Measurements from ENCODE around the gene NASP. TPM values are rescaled to one million over a fixed set of nuclear protein-coding genes. Genes with fewer than 3 reads are reported as not detected.
A peak's percentile ranks its signal among the peaks of the same experiment; 100 is the strongest.

Gene NASP
- total RNA-seq, 1 donor from 2014 or later, result 455 TPM

DNA sequence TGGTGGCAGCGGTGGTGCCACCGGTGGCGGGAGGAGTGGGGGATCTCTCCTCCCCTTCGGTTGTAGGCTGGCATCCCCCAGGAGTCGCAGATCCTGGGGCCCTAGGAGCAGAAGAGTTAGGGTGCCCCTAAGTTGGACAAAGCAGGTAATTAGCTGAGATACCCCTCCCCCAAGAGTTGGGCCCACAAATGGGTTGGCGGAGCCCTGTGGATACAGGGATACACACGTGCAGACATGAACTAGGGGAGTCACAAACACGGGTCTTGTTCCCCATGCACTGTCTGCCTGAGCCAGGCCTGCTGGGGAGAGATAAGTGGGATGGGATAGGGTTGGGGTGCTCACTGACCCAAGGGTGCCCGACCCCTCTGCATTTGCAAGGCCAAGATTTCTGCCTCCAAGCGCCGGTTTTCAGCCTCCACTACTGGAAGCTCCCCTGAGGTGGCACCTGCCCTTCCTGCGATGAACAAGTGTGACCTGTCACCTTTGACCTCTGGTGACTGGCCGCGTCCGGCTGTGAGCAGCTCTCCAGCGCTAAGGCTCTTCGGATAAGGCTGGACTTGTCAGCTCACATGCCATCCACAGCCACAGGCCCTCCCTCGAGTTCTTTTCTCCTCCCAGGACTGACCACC lies 38.2 kb downstream of the NASP start:
- Mint-ChIP-seq H3K27ac (ENCODE audit: unreplicated experiment) (no peak overlapping the region), H3K9me3 (no peaks in the 10 kb centered on the region), H3K36me3 (ENCODE audit: low read depth) (peaks cover 23% of the 10 kb centered on the region), H3K4me1 (no peaks in the 10 kb centered on the region), H3K4me3 (peak overlapping the region; percentile 62), H3K27me3 (ENCODE audit: low read depth) (peaks cover 8% of the 10 kb centered on the region)
- no peak for DNase-seq (ENCODE audit: low read depth, low spot score)
- TF ChIP-seq, protein P1, sequence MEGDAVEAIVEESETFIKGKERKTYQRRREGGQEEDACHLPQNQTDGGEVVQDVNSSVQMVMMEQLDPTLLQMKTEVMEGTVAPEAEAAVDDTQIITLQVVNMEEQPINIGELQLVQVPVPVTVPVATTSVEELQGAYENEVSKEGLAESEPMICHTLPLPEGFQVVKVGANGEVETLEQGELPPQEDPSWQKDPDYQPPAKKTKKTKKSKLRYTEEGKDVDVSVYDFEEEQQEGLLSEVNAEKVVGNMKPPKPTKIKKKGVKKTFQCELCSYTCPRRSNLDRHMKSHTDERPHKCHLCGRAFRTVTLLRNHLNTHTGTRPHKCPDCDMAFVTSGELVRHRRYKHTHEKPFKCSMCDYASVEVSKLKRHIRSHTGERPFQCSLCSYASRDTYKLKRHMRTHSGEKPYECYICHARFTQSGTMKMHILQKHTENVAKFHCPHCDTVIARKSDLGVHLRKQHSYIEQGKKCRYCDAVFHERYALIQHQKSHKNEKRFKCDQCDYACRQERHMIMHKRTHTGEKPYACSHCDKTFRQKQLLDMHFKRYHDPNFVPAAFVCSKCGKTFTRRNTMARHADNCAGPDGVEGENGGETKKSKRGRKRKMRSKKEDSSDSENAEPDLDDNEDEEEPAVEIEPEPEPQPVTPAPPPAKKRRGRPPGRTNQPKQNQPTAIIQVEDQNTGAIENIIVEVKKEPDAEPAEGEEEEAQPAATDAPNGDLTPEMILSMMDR (conservative IDR thresholded peaks at IDR 0.05), result no peak

DNA sequence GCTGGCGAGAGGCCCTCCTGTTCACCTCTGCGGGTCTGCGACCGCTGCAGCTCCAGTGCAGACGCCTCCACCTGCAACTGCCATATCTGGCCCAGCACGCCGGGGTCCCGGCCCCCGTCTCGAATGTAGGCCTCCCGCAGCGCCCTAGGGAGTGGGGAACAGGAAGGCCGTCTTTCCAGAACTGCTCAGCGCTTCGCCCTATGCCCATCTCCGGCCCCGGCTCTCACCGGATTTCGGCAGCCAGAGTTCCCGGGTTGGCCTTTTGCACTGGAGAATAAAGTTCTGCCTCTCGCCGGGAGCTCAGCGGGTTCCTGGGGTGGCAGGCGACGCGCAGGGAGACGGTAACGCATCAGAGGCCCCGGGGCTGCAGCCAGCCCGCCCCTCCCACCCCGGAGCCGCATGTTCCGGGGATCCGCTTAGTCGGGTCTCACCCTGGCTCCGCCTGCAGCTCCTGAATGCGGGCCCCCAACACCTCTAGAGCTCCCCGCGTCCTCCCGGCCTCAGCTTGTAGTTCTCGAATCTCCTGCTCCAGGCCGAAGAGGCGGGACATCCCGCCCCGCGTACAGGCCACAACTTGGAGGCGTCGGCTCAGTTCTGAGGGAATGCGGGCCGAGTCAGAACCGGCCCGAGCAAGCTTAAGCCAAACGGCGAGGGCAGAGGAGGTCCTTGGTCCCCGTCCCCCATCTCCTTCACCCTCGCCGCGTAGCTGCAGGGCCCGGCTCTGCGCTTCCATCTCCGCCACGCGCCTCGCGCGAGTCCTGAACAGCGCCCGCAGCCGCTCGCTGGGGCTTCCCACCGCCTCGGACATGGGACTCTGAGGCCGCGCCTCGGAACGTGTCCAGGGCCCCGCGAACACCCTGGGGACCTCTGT lies 38.9 kb downstream of the NASP start:
- H3K4me3 Mint-ChIP-seq, result no peak overlapping the region
- DNase-seq (ENCODE audit: low read depth, low spot score), result no peak
- no peaks in the 10 kb centered on the region for H3K4me1 Mint-ChIP-seq
- H3K9me3 Mint-ChIP-seq, result no peaks in the 10 kb centered on the region
- TF ChIP-seq, protein P1 (conservative IDR thresholded peaks at IDR 0.05), result no peak
- H3K36me3 Mint-ChIP-seq (ENCODE audit: low read depth), result peaks cover 22% of the 10 kb centered on the region
- peaks cover 8% of the 10 kb centered on the region for H3K27me3 Mint-ChIP-seq (ENCODE audit: low read depth)
- no peak overlapping the region for H3K27ac Mint-ChIP-seq (ENCODE audit: unreplicated experiment)

DNA sequence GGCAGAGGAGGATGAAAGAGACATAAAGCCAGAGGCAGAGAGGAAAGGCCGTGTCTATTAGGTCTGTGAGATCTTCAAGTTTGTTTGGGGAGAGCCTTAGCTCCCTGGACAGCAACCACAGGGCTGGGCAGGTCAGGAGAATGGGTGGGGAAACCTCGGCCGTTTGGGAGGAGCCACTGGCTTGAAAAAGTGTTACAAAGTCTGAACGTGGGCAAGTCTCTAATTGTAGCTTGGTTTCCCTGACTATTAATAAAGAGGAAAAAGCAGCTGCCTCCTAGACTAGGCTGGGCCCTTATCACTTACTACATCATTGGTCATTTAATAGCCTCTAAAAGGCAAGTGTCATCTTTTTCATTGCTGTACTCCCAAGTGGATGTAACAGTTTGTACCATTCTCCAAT lies 40.1 kb downstream of the NASP start, which contains the start of gene CCDC17:
Gene CCDC17 (minus strand): TSS at position 83 of the 400 bp plus-strand sequence. CDS start 145 bp downstream, outside the sequence.
- no peak within 1 kb of the TSS for H3K27ac Mint-ChIP-seq (ENCODE audit: unreplicated experiment)
- TF ChIP-seq, protein P1 (conservative IDR thresholded peaks at IDR 0.05), result no peak
- H3K27me3 Mint-ChIP-seq (ENCODE audit: low read depth), result peaks cover 8% of the 10 kb centered on the region
- DNase-seq (ENCODE audit: low read depth, low spot score), result no peak
- H3K4me3 Mint-ChIP-seq, result peak within 1 kb of the TSS; percentile 35
- no peaks in the 10 kb centered on the region for H3K4me1 Mint-ChIP-seq
- no peaks in the 10 kb centered on the region for H3K9me3 Mint-ChIP-seq
- H3K36me3 Mint-ChIP-seq (ENCODE audit: low read depth), result peaks cover 19% of the 10 kb centered on the region

DNA sequence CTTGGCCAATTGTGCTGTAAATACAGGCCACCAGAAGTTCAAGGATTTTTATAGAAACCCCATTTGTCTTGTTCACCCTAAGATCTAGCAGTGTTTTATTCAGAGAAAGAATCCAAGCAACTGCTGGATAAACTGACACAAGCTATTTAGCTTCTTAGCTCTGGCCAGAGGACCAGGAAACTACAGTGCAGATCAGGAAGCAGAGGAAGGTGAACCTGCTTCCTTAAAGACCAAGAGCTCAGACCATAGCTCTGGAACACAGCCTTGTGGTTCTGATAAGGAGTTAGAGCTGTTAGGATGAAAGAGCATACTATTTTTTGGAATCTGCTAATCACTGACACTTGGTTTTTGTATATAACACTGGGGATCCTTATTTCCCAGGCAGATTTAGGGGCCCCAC lies 45.2 kb downstream of the NASP start:
- Mint-ChIP-seq H3K27ac (ENCODE audit: unreplicated experiment) (peak overlapping the region; percentile 57), H3K4me3 (no peak overlapping the region), H3K4me1 (no peaks in the 10 kb centered on the region), H3K9me3 (no peaks in the 10 kb centered on the region), H3K27me3 (ENCODE audit: low read depth) (no peaks in the 10 kb centered on the region), H3K36me3 (ENCODE audit: low read depth) (peaks cover 20% of the 10 kb centered on the region)
- TF ChIP-seq, protein P1 (conservative IDR thresholded peaks at IDR 0.05), result no peak
- no peak for DNase-seq (ENCODE audit: low read depth, low spot score)

DNA sequence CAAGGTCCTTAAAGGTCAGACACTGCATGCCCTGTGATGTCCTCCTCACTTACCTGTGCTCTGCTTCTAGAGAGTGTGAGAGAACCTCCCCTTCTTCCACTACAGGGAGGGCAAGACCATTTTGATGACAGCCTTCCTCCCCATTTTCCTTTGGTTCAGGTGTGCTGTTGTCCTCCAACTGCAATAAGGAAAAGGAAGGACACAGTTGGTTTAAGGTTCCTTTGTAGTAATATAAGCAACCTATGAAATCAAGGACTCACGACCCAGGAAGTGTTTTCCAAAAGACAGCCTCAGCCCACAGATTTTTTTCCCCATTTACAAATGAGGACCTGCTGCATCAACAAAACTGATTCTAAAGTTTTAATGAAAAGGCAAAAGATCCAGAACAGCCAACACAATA lies 46.6 kb downstream of the NASP start:
- Mint-ChIP-seq H3K27ac (ENCODE audit: unreplicated experiment) (no peak overlapping the region), H3K27me3 (ENCODE audit: low read depth) (no peaks in the 10 kb centered on the region), H3K4me1 (no peaks in the 10 kb centered on the region), H3K4me3 (no peak overlapping the region), H3K9me3 (no peaks in the 10 kb centered on the region), H3K36me3 (ENCODE audit: low read depth) (peaks cover 15% of the 10 kb centered on the region)
- TF ChIP-seq, protein P1 (conservative IDR thresholded peaks at IDR 0.05), result no peak
- no peak for DNase-seq (ENCODE audit: low read depth, low spot score)
